ENCODE results near the gene OSBP2. TPM values are rescaled to one million over a fixed set of nuclear protein-coding genes. Genes with fewer than 3 reads are reported as not detected.

The OSBP2 gene
- total RNA-seq, 1 donor from 2014 or later = 12.0 TPM

- intact Hi-C loops (cut with DNase I) = no loop called here
- DNase-seq (ENCODE audit: low spot score) (no peak), ATAC-seq (no peak)
These were observed 164.5 kb downstream of the OSBP2 start for GRCh38 chr22:30858976-30859713.

- ATAC-seq = no peak
- DNase-seq (ENCODE audit: low spot score) = no peak
- intact Hi-C loops (cut with DNase I) = no loop called here
These were observed 165.0 kb downstream of the OSBP2 start for GRCh38 chr22:30859714-30860095.

- intact Hi-C loops (cut with DNase I) = no loop called here
- ATAC-seq = no peak
- DNase-seq (ENCODE audit: low spot score) = no peak
These were observed 165.8 kb downstream of the OSBP2 start for GRCh38 chr22:30860176-30861105.

- ATAC-seq (no peak), DNase-seq (ENCODE audit: low spot score) (no peak)
- intact Hi-C loops (cut with DNase I) = no loop called here
These were observed 166.5 kb downstream of the OSBP2 start for GRCh38 chr22:30861131-30861530.

GRCh38 chr22:30861688-30862552, 167.2 kb downstream of the OSBP2 start:
- ATAC-seq (no peak), DNase-seq (ENCODE audit: low spot score) (no peak)
- intact Hi-C loops (cut with DNase I) = no loop called here

GRCh38 chr22:30863081-30863833, 168.6 kb downstream of the OSBP2 start:
- DNase-seq (ENCODE audit: low spot score) = peak; percentile 50
- intact Hi-C loops (cut with DNase I) = no loop called here
- ATAC-seq = no peak

- ATAC-seq (no peak), DNase-seq (ENCODE audit: low spot score) (peak; percentile 37)
- intact Hi-C loops (cut with DNase I) = no loop called here
These were observed 170.1 kb downstream of the OSBP2 start for GRCh38 chr22:30864441-30865420.

DNA sequence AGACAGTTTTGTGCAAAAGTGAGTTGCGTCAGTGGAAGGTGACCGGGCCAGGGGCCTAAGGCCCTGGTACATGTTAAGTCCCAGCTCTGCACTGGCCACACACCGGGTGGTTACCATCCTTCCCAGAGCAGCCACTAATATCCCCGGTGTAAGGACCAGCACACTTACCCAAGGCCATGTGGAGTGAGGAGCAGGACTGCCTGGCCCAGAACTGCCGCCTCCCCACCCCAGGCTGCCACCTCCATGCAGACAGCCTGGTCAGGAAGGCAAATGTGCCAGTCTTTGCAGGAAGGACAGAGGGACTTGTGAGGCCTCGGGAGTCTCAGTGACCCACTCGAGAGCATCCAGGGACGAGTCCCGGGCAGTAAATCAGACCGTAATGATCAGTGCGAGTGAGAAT, 171.0 kb downstream of the OSBP2 start:
- ATAC-seq = no peak
- DNase-seq (ENCODE audit: low spot score) = peak; percentile 26
- intact Hi-C loops (cut with DNase I) = no loop called here

- ATAC-seq (no peak), DNase-seq (ENCODE audit: low spot score) (peak; percentile 9)
- intact Hi-C loops (cut with DNase I) = no loop called here
These were observed 171.5 kb downstream of the OSBP2 start for GRCh38 chr22:30866216-30866615.

DNA sequence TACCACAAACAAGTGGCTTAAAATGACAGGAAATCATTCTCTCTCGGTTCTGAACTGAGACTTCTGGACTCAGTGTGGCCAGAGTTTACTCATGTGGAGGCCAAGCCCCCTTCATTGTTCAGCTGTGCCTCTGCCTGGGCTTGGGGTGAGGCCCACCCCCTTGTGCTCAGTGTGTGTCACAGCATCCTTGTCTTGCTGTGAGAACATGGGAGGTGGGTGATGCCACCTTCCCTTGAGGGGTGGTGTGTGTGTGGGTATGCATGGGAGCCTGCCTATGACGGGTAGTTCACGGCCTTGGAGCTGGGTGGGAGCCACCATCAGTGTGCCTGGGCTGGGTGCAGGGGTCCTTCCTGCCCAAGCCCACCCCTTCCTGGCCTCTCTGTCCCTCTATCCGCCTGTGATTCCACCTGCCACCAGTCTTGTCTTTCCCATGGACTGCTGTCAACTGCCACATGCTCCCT, 172.2 kb downstream of the OSBP2 start:
- intact Hi-C loops (cut with DNase I) = no loop called here
- DNase-seq (ENCODE audit: low spot score) = peak; percentile 27
- ATAC-seq = no peak

GRCh38 chr22:30867746-30868662, 173.3 kb downstream of the OSBP2 start:
- intact Hi-C loops (cut with DNase I) = no loop called here
- ATAC-seq (no peak), DNase-seq (ENCODE audit: low spot score) (peak; percentile 47)

GRCh38 chr22:30868663-30869385, 174.2 kb downstream of the OSBP2 start:
- ATAC-seq (no peak), DNase-seq (ENCODE audit: low spot score) (peak; percentile 40)
- intact Hi-C loops (cut with DNase I) = no loop called here

- no peak for ATAC-seq
- peak; percentile 33 for DNase-seq (ENCODE audit: low spot score)
These were observed 175.2 kb downstream of the OSBP2 start for GRCh38 chr22:30869667-30870395.

GRCh38 chr22:30870451-30871345, 176.0 kb downstream of the OSBP2 start:
- intact Hi-C loops (cut with DNase I) = no loop called here
- DNase-seq (ENCODE audit: low spot score) (peak; percentile 49), ATAC-seq (no peak)

More at GRCh38 chr22:30869667-30870395, 175.2 kb downstream of the OSBP2 start:
- intact Hi-C loops (cut with DNase I) = no loop called here
